NCI-H2107 treated with DMSO at 0.1 percent for 48 hours (cell line): ENCODE data around the gene LLGL1.
"Not testable (repeated sequence)": the region's sequence is repeated elsewhere in the genome, so short reads cannot be mapped to it uniquely, and the experiment has no call there.

Source experiments
- DNase-seq: peaks from one replicate; lab custom pipeline; 2025; ENCODE audit not compliant: unreplicated experiment; lab: John Stamatoyannopoulos, UW

LLGL1 gene

DNA sequence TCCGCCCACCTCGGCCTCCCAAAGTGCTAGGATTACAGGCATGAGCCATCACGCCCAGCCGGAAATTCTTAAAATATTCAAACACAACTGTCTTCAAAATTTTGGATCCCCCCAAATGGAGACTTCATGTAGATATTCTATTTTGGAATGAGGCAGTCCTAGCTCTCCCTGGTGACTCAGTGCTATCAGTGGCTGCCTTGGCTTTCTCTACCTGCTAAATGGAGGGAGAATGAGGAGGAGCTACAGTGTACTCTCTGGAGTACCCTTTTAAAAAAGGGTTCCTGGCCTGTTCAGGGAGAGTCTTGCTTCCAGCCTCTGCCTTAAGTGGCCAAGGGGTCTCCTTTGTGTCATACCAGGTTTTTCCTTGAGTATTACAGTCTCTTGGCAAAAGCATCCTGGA is 31.0 kb upstream of the LLGL1 start:
- no peak for DNase-seq

DNA sequence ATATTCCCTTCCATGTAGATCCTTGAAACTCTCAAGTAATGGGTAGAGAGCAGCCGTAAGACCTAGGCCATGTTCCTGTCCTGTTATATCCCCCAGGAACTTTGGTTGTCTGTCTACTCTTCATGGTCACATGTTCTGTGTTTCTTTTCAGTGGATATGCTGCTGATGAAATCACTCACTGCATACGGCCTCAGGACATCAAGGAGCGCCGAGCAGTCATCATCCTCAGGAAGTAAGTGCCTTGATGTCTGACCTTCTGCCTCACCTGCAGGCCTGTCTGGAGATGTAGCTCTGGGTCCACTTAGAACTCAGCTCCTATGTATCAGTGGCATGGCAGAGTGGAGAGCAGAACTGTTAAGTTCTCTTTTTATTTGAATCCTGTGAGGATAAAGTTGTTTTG is 30.6 kb upstream of the LLGL1 start:
- DNase-seq = no peak

DNA sequence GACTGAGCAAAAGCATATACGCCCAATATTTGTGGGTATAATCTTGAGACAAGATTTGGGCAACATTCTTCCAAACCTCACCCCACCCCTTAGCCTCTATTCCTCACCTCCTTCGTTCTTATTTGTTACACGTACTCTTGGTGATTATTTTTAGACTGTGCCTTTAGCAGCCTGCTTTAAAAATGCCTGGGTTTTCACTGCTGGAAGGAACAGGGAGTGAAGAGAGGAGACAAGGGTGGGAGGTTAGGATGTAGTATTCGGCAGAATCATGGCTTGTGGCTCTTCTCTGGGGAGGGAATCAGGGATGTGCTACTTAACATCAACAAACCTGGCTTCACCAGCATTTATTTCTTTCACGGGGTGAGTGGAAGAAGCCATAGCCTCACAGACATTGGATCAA is 30.2 kb upstream of the LLGL1 start:
- DNase-seq = no peak

DNA sequence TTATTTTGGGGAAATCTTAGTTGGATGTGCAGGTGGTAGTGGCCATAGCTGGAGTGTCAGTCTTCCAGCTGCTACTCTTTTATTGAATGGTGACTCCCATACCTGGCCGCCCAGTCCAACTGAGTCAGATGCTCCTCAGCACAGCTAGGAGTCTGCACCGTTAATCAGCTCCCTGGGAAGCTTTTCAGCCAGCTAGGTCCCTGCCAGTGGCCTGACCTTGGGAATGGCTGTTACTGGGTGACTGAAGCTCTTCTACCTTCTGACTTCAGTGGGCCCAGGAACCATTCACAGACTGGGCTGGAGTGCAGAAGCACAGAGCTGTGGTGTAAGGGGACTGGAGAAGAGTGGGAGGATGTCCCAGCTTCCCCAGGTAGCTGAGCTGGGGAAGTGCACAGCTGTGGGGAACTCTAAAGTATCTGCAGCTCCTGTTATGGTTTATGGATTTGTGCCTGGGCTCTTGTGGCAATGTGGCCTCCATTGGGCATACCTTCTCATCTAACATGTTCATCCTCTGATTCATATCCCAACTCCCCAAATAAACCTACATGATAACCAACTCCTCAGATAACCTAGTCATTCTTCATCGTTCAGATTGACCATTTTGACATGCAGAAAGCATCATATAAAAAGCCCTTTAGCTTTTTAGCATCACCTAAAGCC is 27.8 kb upstream of the LLGL1 start:
- no peak for DNase-seq

DNA sequence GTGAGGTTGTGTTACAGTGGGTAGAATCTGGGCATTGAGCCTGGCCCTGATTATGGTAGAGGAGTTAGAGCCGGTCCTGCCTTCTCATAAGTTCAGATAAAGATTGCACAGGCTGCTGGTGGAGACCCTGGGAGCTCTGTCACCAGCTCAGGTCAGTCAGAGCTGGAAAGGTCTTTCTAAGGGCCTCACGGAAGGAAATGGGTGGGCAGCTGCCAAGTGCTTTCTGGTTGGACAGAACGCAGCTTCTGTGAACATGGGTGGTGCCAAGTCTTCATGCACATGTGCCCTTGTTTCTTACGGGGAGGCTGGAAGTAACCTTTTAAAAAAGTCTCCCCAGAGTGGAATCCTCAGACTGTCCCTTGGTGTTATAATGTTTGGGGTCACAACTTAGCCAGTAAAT is 26.9 kb upstream of the LLGL1 start:
- DNase-seq = no peak

DNA sequence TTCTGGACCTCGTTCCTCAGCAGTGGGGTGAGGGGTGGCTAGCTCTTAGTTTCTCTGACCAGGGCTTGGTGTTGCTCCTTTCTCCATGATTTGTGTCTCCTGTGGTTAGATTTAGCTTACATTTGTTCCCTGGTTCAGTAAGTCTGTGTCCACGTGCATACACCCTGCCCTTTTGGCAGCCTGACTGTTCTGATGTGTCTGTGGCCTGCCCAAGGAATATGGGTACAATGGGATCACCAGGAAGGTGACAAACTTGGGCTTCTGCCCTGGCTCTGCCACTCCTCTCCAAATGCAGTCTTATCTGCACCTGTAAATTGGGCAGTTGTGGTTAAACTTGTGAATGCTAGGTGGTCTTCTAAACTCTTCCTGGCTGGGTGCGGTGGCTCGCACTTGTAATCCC is 24.3 kb upstream of the LLGL1 start:
- no peak for DNase-seq

DNA sequence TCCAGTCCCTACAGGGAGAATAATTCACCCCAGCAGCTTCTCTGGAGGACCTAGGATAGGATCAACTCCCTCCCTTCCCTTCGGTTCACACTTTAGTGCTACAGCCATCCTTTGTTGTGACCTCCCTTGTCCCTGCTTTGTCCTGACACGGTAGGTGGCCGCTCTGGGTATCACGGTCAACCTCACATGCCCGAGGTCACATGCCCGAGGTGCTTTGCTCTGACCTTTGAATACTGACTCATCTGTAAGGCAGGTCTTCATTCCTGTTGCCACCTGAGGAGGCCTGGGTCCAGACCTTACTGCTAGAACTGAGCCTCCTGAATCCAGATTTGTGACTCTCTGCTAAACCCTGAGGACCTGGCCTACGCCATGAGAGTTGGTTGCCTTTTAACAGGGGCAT is 22.1 kb upstream of the LLGL1 start:
- DNase-seq = no peak

DNA sequence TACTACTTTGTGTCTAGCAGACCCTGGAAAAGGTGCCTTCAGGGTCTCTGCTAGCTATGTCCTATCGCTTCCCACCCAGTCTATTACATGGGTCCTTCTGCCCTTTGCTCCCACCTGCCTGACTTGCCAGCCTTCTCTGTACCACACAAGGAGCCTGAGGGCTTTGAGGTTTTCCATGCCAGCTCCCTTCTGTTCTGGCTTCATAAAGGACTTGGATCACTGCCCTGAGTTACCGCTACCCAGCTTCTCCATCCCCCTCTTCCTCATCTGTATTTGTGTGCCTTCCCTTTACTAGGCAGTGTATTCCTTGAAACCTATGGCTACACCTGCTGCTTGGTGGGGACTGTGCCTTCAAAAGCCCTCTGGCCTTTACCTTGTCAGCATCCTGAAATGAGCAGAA is 19.6 kb upstream of the LLGL1 start:
- no peak for DNase-seq

DNA sequence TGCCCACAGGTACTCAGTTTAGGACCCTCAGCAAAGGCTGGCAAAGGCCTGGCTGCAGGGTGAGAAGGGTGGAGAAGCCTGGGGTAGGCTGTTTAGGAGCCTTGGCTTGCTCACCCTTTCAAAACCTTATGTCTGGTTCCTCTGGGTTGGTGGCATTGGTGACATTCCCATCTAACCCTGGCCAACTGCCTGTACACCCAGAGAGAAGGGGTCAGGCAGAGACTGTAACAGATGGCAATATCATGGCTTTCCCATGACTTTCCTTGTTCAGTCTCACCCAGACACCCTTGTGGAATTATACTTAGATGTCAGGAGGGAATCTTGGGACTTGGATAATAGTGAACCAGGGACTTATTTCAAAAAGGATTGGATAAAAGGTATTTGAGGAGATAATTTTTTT is 18.5 kb upstream of the LLGL1 start:
- no peak for DNase-seq

DNA sequence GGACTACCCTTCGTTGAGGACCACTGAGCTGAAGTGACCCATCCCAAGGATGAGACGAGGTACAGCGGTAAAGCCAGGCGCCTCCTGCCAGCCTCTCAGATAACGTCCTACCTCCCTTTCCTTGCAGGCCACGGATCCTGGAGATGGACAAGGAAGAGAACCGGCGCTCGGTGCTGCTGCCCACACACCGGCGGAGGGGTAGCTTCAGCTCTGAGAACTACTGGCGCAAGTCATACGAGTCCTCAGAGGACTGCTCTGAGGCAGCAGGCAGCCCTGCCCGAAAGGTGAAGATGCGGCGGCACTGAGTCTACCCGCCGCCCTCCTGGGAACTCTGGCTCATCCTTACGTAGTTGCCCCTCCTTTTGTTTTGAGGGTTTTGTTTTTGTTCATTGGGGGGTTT is 17.3 kb upstream of the LLGL1 start:
- no peak for DNase-seq

DNA sequence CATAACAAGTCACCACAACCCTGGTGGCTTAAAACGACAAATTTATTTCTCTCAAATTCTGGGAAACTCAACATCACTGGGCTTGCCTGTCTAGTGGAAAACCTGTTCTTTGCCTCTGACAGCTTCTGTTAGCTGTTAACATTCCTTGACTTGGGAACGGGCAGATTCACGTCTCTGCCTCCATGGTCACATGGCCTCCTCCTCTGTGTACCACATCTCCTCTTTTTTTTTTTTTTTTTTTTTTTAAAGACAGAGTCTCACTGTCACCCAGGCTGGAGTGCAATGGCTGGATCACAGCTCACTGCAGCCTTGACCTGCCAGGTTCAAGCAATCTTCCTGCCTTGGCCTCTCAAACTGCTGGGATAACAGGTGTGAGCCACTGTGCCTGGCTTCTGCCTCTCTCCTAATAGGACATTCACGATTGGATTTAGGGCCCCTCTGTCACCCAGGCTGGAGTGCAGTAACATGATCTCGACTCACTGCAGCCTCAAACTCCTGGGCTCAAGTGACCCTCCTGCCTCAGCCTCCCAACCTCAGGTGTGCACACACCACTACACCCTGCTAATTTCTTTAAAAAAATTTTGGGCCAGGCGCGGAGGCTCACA is 11.7 kb upstream of the LLGL1 start:
- DNase-seq = no peak

DNA sequence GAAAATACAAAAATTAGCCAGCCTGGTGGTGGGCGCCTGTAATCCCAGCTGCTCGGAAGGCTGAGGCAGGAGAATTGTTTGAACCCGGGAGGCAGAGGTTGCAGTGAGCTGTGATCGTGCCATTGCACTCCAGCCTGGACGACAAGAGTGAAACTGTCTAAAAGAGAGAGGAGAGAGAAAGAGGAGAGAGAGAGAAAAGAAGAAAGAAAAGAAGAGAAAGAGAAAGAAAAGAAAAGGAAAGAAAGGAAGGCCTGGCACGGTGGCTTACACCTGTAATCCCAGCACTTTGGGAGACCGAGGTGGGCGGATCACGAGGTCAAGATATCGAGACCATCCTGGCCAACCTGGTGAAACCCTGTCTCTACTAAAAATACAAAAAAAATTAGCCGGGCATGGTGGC is 8.5 kb upstream of the LLGL1 start:
- not testable (repeated sequence) for DNase-seq

DNA sequence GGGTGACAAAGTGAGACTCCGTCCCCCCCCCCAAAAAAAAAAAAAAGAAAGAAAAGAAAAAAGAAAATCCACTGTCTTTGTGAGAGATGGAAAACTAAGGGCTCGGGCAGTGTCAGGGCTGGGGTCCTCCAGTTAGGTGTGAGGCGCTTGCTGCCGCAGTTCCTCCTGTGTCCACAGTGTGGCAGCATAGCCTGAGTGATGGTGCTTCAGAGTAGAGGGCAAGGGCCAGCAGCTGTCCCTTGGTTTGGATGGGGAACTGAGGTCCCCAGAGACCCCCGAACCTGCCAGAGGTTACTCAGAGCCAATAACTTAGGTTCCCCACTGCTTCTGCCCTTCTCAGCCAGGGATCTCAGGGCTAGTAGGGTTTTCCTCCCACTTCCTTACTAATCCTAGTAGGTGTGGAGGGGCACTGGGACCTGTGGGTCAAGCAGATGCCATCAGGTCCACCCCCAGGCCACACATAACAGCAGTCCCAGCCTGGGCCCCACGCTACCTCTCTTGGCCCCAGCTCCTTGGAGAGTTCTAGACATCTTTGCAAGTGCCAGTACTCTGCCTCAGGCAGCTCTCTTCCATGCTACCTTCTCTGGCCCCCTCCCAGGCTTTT is 7.9 kb upstream of the LLGL1 start:
- no peak for DNase-seq

DNA sequence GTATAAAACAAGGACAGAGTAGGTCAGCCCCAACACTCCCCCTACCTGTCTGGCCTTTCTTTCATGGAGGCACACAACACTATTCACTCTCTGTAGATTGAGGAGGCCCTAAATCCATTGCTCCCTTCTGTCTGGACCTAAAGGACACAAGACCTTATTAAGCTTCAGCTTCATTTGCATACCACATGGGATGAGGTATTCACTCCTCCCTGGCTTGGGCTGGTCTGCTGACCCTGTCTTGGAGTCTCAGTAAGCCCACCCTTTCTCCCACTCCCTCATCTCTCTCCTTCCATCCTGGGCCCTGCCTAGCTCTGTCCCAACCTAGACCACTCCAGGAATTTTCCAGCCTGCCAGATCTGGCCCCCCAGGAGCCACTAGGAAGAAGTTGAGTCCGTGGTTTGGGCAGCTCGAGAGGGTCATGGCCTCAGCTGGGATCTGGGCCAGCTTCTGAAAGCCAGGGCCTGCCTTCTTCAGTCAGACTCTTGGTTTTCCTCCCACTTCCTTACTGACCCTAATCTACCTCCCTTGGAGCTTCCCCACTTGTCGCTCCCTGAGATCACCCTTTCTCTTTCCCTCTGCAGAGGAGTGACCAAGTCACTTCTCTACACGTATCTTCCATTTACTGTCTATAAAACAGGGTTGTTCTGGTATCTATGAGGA is 6.5 kb upstream of the LLGL1 start:
- no peak for DNase-seq

DNA sequence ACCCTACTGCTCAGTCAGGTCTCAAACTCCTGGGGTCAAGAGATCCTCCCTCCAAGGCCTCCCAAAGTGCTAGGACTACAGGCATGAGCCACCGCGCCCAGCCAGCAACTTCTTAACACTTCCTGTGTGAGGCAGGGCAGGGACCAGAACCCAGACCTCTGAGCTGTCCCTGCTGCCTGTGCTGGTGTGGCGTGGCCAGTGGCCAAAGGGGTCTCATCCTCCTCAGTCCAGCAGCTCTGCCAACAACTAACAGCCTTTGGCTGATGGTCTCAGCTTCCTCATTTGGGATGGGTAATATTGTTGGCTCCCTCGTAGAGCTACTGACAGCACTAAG is 1.4 kb upstream of the LLGL1 start:
- DNase-seq = no peak

DNA sequence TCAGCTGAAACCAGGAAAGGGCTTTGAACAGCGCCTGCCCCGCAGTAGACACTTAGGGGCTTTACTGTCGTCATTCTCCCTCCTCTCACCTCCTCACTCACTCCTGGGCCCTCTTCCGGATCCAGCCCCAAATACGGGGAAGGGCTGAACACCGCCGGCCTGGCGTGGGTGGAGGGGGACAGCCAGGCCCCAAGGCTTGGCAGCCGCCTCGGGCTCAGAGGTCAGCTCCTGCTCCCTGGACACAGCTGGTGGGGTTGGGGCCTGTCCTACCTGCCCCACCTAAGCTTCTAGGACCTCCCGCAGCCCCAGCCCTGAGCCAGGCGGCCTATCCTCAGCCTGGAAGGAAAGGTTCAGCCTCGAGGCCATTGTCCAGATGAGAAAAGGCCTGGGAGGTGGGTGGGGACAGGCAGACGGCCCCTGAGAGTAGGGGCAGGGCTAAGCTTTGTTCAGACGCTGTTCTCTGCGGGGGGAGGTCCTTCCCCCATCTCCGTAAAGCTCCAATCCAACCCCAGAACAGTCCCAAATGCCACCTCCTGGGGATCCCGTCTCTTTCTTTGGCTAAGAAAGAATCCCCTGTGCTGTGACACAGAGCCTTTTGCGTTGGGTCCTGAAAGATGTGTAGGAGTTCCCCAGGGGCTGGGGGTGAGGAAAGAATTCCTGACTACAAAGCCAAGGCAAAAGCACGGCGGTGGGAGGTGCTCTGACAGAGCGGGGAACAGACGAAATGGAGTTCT is 881 bp upstream of the LLGL1 start:
- no peak for DNase-seq

DNA sequence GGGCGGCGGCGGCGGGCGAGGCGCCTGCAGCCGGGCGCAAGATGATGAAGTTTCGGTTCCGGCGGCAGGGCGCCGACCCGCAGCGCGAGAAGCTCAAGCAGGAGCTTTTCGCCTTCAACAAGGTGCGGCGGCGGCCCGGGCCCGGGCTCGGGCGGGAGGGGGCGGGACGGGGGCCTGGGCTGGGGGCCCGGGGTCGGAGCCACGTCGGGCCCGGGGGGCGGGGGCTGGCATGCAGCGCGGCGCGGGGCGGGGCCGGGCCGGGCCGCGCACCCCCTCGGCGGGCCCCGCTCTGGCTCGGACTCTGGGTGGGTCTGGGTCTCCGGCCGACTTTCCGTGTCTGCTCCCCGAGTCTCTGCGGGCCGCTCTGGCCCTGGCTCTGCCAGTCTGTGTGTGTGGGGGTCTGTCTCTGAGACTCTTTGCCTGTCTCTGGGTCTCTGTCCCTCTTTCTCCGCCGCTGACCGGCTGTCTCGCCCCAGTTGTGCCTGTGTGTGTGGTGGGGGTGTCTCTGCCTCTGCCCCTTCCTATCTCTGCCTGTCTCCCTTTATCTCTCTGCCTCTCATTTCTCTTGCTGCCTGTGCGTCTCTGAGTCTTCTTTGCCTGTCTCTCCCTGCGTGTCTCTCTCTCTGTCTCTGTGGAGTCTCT is 328 bp downstream of the LLGL1 start:
- DNase-seq = no peak

DNA sequence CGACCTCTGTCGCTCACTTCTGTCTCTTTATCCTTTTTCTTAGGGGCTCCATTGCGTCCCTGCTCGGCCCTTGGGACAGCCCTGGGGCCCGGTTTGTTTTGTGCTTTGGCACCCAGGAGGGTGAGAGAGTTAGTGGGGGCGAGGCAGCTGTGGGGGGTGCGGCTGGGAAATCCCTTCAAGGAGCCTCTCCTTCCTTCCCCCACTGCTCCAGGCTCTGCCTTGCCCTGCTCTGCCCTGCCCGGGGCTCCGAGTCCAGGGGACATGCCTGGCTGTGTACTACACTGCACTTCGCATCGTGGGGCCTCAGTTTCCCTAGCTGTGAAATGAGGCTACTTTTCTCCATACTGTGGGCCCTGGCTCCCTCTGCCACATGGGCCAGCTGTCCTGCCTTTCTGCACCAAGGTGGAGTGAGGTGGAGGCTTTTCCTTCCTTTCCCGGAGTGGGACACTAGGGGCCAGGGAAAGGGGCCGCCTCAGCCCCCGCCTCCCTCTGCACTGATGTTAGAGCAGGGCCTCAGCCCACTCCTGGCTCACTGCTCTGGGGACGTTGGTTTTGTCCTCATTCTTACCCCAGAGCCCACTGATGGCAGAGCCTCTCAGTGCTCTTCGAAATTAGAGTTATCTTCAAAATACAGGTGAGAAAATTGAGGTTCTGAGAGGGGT is 980 bp downstream of the LLGL1 start:
- DNase-seq = no peak

DNA sequence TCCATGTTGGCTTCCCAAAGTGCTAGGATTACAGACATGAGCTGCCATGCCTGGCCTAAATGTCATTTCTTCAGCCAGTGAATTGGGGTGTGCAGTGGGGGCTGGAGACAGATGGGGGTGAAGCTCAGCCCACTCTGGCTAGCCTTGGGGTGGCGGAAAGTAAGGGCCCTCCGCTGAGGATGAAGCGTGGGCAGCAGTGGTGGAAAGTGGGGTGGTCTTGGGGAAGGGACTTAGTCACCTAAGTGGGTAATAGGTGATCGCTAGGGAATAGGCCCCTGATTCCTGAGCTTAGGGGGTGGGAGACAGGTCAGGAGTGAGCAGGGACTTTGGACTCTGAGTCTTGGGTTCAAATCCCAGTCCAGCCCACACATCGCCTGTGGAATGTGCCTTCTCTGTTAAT is 2.2 kb downstream of the LLGL1 start:
- no peak for DNase-seq

DNA sequence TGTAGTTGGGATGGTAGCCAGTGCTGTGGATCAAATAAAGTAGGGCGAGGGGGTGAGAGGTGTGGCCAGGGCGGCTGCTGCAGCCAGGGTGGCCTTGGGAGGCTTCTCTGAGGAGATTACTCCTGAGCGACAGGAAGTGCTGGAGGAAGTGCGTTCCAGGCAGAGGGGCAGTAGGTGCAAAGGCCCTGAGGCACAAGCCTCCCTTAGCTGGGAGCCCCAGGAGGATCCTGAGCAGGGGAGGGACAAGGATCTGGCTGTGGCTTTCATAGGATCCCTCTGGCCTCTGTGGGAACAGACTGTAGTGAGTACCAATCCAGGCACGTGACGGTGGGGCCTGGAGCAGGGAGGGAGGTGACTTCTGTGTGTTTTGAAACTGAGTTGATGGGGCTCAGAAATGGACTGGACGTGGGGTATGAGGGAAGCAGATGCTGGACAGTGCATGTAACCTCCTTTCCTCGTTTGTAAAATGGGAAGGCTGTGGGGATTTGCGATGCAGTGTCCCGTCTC is 2.8 kb downstream of the LLGL1 start:
- no peak for DNase-seq

DNA sequence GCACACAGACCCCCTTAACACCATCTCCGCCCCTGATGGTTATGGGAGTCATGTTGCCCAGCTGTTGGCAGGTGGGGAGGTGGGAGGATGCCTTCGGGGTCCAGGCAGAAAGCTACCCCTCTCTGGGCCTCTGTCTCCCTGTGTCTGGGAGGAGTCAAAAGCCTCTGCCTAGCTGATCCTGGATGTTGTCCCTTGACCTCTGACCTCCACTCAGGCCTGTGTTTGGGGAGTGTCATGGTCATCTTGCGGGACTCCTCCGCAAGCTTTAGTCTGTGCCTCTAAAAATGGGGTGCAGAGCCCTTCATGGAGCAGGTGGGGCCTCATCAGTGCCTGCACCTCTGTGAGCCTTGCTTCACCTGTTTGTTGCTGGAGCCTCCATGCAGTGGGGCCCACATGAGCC is 3.8 kb downstream of the LLGL1 start:
- DNase-seq = no peak
